Dermis blood vessel endothelial cell (primary cell): ENCODE data around the gene RAD51B. TPM values are rescaled to one million over a fixed set of nuclear protein-coding genes. Genes with fewer than 3 reads are reported as not detected.

Experiments
- DNase-seq: peaks from one replicate; pipeline ENCODE4 v3.0.0; 2010
- total RNA-seq: library from RNA; depleted of rRNA; stranded (reverse); fragments of >200 nt; gene quantifications from 2 replicates; pipeline ENCODE4 v1.2.3, GENCODE V29; 2014

Gene RAD51B
- total RNA-seq, 1 donor from 2014 or later, result 22.8 TPM

DNA sequence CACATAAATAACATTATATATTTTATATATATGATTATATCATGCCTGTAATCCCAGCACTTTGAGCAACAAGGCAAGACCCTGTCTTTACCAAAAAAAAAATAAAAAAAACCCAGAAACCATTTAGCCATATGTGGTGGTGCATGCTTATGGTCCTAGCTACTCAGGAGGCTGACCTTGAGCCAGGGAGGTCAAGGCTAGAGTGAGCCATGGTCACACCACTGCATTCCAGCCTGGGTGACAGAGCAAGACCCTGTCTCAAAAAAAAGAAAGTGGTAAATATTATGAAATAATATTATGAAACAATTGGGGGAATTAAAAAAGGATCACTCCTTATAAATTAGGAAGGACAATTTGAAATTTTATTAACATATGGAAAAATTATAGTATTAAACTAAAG, 16.0 kb downstream of the RAD51B start:
- no peak for DNase-seq

- peak; percentile 90 for DNase-seq
These were observed 17.5 kb downstream of the RAD51B start for GRCh38 chr14:67837011-67837624.

DNA sequence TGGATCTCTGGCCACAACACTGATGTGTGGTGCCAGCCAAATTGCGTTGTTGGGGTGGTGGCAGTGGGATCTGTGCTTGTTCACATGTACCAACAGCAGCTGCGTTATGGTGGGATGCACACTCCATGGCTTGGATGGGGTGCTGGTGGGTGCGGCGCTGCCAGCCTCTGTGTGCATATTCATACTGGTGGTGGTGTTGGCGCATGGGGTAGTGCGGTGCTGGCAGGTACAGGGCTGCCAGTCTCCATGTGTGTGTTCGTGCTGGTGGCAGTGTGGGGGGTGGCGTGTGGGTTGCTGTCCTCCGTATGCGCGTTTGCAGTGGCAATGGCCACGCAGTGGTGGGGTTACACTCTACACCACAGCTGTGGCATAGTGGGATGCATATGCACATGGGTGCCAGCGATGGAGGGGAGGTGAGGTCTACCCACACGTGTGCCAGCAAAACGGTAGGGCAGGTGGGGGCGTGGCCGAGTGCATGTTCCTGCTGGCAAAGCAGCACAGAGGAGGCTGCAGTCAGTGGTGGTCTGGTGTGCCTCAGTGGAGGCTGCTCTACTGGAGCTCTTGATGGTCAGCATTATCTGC, 26.5 kb downstream of the RAD51B start:
- DNase-seq, result no peak

DNA sequence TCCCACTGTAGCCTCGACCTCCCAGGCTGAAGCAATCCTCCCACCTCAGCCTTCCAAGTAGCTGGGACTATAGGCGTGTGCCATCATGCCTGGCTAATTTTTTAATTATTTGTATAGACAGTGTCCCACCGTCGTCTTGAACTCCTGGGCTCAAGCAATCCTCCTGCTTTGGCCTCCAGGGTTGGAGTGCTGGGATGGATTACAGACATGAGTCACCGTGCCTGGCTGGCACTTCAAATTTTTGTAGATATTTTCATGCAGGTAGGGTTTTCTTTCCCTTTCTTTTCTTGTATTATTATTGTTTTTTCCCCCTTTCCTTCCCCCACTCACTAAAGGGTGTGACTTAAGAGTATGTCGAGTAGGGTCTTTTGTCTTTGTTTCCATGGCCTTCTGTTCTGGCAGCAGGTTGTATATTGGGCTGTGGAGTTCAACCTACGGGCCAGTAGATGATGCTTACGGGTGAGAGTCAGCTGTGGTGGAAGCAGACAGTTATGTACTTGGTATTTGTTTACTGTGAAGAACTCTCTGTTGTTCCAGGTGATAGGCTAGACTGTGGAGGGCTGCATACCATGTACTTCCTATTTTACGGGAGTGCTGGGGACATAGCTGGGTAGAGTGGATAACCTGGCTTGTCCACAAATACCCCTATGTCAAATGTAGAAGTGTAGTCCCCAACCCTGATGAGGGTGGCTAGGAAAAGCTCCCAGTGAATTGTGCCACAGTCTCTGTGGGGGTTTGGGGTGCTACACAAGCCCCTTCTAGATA, 30.7 kb downstream of the RAD51B start:
- DNase-seq, result no peak

DNA sequence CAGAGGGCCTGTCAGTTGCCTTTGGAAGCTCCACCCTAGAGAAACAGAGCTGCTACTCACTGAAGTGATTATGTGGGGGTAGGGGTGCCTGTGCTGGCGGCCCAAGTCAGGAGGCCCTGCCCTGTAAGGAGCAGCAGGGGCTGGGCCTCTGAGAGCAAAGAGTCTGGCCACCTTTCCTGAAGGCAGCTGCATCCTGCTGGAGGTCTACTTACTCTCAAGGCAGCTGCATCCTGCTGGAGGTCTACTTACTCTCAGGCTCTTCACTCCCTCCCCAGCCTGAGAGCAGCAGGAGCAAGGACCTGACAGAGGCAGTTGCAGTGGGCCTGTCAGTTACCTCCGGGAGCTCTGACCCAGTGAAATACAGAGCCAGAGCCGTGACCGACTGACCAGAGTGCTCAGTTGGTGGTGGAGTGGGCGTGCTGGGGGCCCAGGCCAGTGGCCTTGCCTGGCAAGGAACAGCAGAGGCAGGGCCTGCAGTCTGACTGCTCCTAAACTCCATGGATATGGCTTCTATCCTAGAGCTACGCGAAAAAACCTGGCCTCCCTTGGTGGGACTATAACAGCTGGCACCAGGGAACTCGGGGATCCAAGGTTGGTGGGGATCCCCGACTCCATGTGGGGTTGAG, 32.3 kb downstream of the RAD51B start:
- DNase-seq, result peak; percentile 83

- DNase-seq, result no peak
These were observed 33.5 kb downstream of the RAD51B start for GRCh38 chr14:67852926-67853604.

DNA sequence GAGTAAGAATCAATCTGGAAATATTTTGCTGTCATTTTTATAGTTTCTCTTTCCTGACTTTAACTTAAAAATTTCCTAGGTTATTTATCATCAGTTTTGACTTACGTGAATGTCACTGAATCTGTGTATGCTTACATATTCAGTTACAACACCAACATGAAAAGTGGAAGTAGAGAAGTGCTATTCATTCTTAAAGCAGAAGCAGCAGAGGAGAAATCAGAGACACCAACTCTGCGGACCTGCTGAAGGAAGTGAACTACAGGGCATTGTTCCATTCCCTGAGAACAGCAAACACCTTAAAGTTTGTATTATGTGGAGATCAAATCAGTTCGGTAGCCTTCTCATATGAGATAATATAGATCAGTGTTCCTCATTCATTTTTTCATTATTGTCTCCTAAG, 34.1 kb downstream of the RAD51B start:
- DNase-seq, result no peak

DNA sequence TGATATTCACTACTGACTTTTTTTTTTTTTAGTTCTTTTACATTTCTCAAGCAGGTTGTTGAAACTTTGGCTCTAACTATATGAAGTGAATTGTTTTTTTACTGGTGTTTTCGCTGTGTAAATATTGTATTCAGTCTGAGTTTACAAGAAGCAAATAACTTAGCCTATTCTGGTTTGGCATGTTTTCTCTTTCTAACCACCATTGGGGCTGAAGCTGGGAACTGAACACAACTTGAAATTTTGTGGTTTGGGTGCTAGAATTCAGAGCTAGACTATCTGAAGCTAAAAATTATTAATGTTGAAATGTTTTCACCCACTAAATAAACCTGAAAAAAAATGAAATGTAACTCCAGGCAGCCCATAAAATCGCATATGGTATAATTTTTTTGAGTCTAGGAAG, 37.2 kb downstream of the RAD51B start:
- DNase-seq, result no peak

DNA sequence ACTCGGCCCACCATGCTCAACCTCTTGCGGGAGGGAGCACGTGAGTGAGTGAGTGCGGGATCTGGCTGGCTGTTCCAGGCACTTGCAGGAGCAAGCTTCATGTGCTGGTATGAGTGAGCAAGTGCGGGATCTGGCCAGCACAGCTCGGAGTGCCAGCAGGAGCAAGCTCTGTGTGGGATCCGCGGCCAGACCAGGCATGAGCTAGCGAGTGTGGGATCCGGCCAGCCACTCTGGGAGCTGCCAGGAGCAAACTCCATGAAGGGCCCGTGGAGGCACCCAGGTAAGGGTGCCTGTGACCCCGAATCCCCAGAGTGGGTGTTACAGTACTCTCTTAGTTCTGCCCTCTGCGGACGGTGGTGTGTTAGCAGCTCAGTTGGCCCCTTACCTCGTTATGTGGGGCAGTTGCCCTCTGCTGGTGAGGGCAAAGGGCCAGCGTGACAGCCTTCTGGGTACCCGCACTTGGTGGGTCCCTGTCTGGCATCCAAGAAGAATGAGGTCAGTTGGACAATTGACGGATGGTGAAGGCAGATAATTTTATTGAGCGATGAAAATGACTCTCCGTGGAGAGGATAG, 38.3 kb downstream of the RAD51B start:
- no peak for DNase-seq

DNA sequence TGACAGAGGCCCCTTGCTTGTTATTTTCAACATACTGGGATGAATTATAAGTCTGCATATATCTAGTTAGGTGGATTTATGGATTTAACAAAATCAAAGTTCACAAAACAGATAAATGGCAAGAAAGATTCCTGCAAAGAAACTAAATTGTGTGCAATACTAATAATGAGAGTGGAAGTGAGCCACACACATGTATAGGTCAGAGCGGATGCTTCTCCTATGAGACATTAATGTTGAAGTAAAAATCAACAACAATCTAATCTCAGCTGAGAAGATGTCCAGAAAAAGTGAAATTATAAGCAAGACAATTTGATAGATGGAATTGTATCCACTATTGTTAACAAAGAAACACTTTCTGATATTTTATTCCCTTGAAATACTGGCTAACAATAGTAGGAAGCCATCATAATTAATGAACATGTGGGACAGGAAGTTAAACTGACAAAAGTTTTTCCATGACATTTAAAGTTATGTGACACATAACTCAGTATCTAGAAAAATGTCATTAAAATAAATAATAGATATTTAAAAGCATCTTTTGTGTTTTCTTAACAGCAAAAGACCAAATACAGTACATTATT, 39.7 kb downstream of the RAD51B start:
- DNase-seq, result peak; percentile 67

DNA sequence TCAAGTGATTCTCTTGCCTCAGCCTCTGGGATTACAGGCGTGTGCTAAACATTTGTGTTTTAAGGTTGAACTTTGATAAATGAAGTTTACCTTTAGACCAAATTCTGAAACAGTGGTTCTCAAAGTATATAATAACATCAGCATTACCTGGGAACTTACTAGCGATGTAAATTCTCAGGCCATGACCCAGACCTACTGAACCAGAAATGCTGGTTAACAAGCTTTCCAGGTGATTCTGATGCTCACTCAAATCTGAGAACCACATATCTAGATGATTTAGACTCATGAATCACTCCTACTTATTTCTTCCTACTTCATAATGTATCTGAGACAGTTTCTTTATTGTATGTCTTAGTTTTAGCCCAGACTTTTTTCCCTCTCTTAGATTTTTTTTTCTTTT, 43.6 kb downstream of the RAD51B start:
- no peak for DNase-seq

GRCh38 chr14:67875175-67876006, 55.8 kb downstream of the RAD51B start:
- no peak for DNase-seq

DNA sequence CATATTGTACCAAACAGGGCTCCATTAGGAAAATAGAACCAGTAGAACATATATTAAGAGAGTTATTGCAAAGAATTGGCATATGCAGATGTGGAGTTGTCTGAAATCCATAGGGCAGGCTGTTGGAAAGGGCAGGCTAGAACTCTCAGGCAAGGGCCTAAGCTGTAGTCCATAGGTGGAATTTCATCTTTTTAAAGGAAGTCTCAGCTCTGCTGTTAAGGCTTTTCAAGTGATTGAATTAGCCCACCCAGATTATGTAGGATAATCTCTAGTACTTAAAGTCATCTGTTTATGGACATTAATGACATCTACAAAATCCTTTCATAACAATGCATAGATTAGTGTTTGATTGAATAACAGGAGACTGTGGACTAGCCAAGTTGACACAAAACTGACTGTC, 59.4 kb downstream of the RAD51B start:
- DNase-seq, result no peak

DNA sequence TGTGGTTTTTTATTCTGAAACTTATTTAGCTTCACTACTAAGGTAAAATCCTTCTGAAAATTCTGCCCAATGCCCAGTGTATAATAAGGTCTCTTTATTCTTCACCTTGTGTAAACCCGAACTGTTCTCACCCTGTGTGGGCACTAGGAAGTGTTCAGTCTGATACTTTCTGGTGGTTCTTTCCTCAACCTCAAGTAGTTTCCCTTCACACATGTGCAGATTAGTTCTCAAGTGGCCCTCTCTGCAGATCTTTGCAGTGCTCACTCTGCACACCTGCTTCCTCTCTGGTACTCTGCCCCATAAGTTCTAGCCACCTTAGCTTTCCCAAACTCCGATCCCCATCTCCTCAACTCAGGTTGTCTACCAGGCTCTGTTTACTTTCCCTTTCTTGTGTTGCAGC, 61.6 kb downstream of the RAD51B start:
- peak; percentile 12 for DNase-seq

- DNase-seq, result no peak
These were observed 63.5 kb downstream of the RAD51B start for GRCh38 chr14:67882986-67883555.

GRCh38 chr14:67883717-67884116, 64.1 kb downstream of the RAD51B start:
- DNase-seq, result peak; percentile 51

GRCh38 chr14:67886191-67886590, 66.6 kb downstream of the RAD51B start:
- no peak for DNase-seq

- DNase-seq, result no peak
These were observed 67.9 kb downstream of the RAD51B start for GRCh38 chr14:67887478-67887877.

DNA sequence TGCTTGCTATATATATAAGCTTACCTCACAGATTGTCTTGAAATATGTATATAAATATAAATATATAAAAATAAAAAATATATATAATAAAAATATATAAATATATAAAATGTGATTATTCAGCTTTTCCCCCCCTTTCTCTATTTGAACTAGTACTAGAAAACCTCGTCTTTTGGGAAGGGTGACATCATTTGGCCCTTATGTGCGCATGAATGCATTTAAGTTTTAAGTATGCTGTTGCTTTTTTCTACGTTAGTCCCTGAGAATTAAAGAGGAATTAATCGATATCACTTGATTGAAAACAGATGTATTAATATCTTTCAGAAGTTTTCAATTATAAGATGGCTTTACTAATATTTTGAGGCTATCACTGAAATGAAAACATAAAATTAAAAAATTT, 69.9 kb downstream of the RAD51B start:
- DNase-seq, result no peak

- DNase-seq, result no peak
These were observed 73.0 kb downstream of the RAD51B start for GRCh38 chr14:67892466-67893100.

- no peak for DNase-seq
These were observed 80.7 kb downstream of the RAD51B start for GRCh38 chr14:67900231-67900630.
